Measurements from ENCODE around the gene WWTR1.

GRCh38 chr3:149506965-149507364 is 150.9 kb downstream of the WWTR1 start:
- no peak for TF ChIP-seq CTCF (conservative IDR thresholded peaks at IDR 0.05; ENCODE audit: low read depth in 2 of 2)
- TF ChIP-seq EZH2 (IDR thresholded peaks at IDR 0.05; ENCODE audit: low read depth, unreplicated experiment), result no peak
- TF ChIP-seq CREB1 (CRISPR knock-in tag; IDR thresholded peaks at IDR 0.05; ENCODE audit: low read depth), result no peak
- no peak for TF ChIP-seq STAT1 (IDR thresholded peaks at IDR 0.05; ENCODE audit: unreplicated experiment)
- TF ChIP-seq NANOG (IDR thresholded peaks at IDR 0.05; ENCODE audit: borderline replicate concordance), result no peak
- no peak for TF ChIP-seq REST (IDR thresholded peaks at IDR 0.05; ENCODE audit: unreplicated experiment)
- TF ChIP-seq EZH2phosphoT487 (IDR thresholded peaks at IDR 0.05; ENCODE audit: unreplicated experiment), result no peak
- no peak for TF ChIP-seq JUNB (IDR thresholded peaks at IDR 0.05; ENCODE audit: unreplicated experiment)
- TF ChIP-seq POLR2AphosphoS5 (IDR thresholded peaks at IDR 0.05; ENCODE audit: low read depth), result no peak

Measured in GM23338 (cell line).